ENCODE data around the gene SRR.

The SRR gene

DNA sequence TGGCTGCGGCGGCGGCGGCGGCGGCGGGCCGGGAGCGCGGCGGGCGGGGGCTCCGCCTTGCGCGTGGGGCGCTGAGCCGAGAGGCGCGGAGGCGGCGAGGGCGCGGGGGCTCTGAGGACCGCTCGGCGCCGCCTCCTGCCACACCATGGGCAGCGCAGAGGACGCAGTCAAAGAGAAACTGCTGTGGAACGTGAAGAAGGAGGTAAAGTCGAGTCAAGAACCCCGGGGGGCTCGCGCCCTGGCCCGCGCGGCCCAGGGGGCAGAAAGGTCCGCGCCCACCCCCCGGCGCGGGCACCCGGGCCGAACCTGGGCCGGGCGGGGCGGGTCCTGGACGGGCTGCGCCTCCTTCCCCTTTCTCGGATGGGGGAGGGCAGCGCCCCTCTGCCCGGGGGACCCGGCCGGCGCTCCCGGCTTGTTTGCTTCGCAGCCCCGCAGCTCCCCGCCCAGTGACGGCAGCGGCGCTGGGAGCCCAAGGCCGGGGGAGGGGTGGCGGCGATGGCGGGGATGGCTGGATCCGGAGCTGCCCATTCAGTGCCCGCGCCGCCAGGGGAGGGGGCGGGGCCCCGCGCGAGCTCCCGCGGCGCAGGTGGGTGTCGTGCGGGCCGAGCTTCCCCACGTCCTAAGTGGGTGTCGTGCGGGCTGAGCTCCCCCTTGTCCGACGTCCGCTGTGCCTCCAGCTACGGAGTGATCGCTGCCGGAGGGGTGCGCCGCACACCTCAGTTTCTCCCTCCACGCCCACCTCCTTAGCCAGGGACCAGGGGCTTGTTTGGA is 34.0 kb downstream of the SRR start:
- peak overlapping the region; percentile 68 for H3K27ac ChIP-seq
- DNase-seq (ENCODE audit: low read depth, low spot score), result no peak

DNA sequence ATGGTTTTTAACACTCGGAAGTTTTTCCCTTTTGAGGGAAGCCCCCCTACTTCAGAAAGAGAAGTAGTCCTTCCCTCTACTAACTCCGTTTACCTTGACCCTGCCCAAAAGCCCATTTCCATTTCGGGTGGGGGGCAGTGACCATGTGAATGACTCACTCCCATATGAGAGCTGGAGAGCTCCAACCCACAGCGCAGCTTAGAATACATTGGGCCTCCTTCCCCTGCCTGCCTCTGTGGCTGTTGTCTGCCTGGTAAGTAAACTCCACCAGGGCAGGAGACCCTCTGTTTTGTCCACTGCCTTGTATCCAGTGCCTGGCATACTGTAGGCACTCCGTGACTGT is 34.5 kb downstream of the SRR start:
- no peak for DNase-seq (ENCODE audit: low read depth, low spot score)
- peak overlapping the region; percentile 68 for H3K27ac ChIP-seq

DNA sequence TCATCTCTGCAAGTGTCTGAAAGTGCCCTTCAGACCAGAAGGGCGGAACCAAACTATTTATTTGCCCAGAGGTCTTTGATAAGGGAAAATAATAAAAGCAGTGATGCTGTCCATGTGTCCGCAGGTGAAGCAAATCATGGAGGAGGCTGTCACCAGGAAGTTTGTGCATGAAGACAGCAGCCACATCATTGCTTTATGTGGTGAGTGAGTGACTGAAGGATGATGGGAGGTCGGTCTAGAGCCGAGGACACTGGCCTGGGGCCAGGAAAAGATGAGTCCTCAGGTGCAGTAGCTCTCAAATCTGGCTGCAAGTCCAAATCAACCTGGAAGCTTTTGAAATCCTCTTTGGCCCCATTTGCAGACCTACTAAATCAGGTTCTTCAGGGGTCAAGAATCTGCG is 39.7 kb downstream of the SRR start:
- H3K27ac ChIP-seq, result no peak overlapping the region
- DNase-seq (ENCODE audit: low read depth, low spot score), result no peak

DNA sequence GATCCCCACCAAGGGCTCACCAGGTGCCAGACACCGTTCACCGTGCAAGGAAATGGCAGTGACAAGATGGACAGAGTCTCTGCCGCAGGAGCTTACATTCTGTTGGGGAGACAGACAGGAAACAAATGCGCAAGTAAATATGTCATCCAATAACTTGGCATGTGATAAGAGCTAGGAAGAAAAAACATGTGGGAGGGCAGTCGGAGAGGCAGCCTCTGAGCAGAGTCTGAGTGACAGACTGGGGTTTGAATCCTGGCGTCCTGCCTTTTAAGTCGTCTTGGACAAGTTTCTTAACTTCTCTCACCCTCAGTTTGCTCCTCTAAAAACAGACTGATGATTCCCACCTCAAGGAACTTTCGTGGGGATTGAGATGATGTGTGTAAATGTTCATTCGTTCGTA is 40.8 kb downstream of the SRR start:
- H3K27ac ChIP-seq, result no peak overlapping the region
- no peak for DNase-seq (ENCODE audit: low read depth, low spot score)

DNA sequence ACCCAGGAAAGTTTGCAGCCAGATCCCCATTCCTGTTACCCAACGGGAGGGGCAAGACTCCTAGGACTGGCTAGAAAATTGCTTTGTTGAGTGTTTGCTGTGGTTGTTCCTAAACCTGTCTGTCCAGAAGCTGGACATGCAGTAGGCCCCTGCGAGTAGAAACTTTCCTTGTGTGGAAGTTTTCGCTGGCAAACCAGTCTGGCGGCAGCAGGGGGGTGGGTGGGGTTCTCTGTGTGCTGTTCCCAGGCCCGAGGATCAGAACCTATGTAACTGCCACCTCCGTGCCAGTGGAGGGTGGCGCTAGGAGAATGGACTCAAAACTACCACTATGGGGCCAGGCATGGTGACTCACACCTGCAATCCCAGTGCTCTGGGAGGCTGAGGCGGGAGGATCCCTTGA is 42.7 kb downstream of the SRR start:
- DNase-seq (ENCODE audit: low read depth, low spot score), result no peak
- H3K27ac ChIP-seq, result peak overlapping the region; percentile 48

DNA sequence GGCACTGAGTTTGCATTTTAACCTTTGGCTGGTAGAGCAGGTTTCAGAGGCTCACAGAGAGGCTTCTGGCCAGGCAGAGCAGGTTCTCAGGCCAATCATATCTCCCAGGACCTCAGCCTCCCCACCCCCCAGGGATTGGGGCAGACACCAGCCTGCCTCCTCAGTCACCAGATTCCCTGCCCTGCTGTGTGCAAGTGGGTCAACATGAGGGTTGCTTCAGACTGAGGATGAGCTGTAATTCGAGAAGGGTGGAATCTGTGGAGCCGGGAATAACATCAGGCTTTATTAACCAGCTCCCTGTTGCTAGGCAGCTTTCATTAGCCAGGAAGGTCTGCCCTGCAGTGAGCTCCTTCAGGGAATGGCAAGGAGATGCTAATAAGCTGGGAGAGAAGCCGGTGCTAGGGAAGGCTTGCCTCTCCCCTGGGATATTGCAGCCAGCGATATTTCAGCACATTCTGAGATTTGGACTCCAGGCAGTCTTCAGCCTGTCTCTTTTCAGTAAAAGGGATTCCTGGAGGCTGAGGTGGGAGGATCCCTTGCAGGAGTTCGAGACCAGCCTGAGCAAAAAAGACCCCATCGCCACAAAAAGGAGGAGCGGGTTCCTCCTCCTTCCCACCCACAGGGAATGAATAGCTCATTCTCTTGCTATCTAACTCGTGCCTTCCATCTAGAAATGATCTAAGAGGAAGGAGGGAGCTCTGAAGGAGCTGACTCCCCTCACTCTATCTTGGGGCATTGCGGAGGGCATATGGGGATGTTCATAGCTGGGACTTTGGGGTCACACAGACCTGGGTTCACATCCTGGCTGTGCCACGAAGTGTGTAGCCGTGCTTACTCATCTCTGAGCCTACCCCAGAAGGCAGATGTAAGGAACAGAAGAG is 44.3 kb downstream of the SRR start:
- H3K27ac ChIP-seq, result no peak overlapping the region
- peak; percentile 36 for DNase-seq (ENCODE audit: low read depth, low spot score)

DNA sequence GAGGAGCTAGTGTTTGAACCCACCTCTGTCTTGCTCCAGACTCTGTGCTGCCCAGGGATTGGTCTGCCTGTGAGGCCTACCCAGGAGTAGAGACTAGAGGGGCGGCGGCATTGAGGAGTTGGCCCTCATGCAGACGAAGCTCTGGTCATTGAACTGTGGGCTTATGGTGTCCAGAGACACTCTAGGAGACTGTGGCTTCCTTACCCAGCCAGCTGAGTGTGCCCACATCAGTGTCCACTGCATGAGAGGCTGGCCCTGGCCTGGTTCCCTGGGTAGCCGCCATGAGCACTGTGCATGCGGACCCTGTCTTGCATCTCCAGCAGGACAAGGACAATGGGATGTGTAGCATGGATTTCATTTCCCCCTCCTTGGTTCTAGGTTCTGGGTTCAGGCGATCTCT is 47.5 kb downstream of the SRR start:
- no peak for DNase-seq (ENCODE audit: low read depth, low spot score)
- no peak overlapping the region for H3K27ac ChIP-seq

DNA sequence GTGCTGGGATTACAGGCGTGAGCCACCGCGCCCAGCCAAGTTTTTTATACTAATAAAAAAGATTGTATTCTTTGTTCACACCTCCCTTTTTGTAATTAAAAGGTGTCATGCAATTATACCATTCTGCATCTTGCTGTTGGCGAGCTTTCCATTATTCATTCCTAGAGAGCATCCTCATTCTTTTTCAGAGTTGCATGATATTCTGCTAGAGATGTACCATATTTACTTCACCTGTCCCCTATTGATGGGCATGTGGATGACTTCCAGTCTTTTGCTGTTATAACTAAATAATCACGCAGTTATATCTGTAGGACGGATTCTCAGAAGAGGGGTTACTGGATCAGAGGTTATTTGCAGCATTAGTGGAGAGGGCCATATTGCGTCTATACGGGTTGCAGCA is 50.6 kb downstream of the SRR start:
- H3K27ac ChIP-seq, result no peak overlapping the region
- no peak for DNase-seq (ENCODE audit: low read depth, low spot score)

DNA sequence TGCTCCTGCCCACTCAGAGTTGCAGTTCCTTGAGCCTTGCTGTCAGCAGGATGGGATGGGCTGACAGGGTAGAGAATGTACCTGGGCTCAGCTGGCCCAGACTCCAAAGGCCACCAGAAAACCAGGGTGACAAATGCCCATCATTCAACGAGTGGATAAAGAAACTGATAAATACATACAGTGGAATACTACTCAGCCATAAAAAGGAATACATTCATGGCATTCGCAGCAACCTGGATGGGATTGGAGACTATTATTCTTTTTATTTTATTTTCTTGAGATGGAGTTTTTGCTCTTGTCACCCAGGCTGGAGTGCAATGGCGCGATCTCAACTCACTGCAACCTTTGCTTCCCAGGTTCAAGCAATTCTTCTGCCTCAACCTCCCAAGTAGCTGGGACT is 53.5 kb downstream of the SRR start:
- DNase-seq (ENCODE audit: low read depth, low spot score), result no peak
- no peak overlapping the region for H3K27ac ChIP-seq

DNA sequence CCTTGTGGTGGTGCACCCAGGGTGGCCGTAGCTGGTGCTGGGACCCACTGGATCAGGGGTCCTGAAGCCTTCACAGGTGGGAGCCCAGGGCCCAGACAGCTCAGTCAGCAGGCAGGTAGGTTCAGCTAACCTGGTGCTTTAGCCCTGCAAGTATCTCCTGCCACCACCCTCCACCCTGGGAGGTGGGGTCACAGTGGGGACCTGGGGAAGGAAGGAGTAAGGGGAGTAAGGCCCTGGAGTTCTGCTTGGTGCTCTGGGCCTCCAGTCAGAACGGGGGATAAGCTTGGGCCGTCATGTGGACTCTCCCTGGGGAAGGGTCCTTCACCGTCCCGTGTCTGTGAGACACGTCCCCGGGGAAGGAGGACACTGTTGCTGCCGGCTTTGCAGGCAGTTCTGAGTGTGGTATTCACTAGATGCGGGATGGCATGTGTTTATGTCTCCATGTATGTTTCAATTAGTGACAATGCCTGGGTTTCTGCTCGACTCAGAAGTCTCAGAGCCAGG is 54.2 kb downstream of the SRR start:
- H3K27ac ChIP-seq, result no peak overlapping the region
- no peak for DNase-seq (ENCODE audit: low read depth, low spot score)

DNA sequence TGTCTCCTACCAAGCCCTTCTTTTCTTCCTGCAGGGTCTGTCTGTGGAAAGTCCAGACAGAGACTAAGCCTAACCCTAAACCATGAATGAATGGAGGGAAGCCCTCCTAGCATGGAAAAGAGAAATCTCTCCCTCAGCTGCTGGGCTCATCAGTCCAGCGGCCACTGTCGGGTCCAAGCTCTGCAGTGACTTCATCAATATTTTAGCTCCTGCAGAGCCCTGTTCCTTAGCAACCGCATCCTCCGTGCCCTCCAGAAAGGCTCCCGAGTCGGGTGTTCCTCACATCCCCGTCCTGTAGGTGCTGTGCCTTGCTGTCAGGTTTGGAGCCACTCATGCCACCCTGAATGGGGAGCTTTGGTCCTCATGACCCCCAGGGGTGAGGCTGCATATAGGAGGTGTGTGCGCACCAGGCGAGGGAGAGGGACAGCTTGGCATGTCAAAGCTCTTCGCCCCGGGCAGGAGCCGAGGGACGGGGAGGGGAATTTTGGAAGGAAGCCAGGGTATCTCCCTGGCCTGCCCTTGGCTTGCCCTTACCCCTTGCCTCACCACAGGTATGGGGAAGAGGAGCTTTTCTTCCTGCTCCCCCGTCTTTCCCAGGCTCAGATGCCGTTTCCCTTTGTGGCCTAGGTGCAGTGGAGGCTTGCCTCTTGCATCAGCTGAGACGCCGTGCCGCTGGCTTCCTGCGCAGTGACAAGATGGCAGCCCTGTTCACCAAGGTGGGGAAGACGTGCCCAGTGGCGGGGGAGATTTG is 57.4 kb downstream of the SRR start:
- DNase-seq (ENCODE audit: low read depth, low spot score), result no peak
- no peak overlapping the region for H3K27ac ChIP-seq

DNA sequence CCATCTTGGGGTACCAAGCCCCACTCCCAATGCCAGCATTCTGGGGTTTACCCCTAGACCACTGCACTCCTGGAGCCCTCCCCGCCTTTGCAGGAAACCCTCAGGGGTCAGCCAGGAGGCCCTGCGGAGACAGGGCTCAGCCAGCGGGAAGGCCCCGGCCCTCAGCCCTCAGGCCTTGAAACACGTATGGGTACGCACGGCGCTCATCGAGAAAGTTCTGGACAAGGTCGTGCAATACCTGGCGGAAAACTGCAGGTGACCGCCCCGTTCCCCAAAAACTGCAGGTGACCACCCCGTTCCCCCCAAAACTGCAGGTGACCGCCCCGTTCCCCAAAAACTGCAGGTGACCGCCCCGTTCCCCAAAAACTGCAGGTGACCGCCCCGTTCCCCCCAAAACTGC is 58.3 kb downstream of the SRR start:
- DNase-seq (ENCODE audit: low read depth, low spot score), result no peak
- H3K27ac ChIP-seq, result no peak overlapping the region

DNA sequence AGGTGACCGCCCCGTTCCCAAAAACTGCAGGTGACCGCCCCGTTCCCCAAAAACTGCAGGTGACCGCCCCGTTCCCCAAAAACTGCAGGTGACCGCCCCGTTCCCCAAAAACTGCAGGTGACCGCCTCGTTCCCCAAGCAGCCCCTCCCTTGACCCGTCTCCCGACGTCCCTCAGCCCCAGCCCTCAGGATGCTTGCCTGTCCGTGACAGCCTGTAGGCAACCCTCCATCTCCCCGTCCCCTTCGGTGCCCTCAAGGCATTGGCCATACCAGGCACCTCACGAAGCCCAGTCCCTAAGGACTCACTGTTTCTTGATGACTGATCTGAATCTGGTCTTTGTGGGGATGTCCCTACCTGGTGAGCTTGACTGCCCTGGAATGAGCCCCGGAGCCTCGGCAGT is 58.7 kb downstream of the SRR start:
- H3K27ac ChIP-seq, result no peak overlapping the region
- no peak for DNase-seq (ENCODE audit: low read depth, low spot score)

DNA sequence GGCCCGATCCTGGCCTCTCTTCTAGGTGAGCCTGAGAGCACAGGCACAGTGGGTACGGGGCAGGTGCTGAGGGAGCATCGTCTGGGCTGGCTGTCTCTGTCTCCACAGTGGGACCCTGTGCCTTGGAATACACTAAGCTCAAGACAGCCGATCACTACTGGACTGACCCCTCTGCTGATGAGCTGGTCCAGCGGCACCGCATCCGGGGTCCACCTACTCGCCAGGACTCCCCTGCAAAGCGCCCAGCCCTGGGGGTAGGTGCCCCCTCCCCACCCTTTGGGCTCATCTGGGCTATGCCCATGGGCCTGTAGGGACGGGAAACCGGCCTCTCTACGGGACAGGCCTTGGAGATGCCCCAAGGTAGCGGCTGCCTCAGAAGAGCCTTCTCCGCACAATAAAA is 59.1 kb downstream of the SRR start:
- no peak overlapping the region for H3K27ac ChIP-seq
- DNase-seq (ENCODE audit: low read depth, low spot score), result no peak

DNA sequence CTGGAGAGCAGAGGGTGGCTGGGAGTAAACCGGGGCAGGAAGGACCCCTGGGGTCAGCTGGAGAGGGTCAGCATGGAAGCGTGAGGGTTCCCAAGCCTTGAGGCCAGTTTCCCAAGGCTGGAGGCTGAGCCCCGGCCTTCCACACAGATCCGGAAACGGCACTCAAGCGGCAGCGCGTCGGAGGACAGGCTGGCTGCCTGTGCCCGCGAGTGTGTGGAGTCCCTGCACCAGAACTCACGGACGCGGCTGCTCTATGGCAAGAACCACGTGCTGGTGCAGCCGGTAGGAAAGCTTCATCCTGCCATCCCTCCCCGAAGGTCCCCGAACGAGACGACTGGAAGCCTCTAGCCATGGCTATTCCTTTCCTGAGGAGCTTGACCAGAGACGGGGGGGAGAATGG is 59.6 kb downstream of the SRR start:
- H3K27ac ChIP-seq, result no peak overlapping the region
- DNase-seq (ENCODE audit: low read depth, low spot score), result no peak

DNA sequence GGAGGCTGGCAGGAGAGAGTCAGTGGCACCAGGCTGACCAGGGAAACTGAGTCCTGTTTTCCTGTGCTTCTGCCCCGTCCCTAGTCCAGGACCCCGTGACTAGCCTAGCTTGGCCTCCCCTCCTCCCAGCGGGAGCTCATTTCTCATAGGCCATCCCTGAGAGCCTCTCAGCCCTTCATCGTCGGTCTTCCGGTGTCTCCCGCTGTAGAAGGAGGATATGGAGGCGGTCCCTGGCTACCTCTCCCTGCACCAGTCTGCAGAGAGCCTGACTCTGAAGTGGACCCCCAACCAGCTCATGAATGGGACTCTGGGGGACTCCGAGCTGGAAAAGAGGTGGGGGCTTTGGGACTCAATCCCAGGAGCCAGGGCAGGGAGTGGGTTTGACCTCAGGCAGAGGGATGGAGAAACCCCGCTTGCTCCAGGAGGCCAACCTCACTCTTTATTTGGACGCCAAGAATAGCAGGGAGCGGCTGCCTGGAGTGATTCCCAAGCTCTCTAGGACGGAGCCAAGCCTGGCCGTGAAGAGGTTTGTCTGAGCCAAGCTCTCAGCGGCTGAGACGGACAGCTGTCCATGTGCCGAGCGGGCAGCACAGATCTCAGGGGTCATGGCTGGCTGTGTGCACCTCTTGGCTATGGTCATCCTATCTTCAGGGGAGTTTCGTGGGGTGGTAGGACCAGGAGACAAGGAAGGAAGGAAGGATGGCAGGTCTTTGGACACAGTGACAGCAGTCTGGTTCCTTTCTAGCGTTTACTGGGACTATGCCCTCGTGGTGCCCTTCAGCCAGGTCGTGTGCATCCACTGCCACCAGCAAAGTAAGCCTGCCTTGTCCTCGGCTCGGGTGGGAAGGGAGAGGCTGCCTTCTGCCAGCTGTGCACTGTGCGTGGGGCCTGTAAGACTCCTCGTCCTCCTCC is 60.4 kb downstream of the SRR start:
- no peak for DNase-seq (ENCODE audit: low read depth, low spot score)

DNA sequence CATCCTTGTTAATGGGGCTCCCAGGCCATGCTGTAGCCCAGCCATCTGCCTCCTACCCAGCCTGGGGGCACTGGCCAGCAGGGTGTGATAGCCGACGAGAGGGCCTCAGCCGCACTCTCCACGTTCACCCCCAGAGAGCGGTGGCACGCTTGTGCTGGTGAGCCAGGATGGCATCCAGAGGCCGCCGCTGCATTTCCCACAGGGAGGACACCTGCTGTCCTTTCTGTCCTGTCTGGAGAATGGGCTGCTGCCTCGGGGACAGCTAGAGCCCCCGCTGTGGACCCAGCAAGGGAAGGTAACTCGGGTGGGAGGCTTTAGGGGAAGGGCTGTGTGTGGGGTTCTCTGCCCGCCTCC is 61.0 kb downstream of the SRR start:
- H3K27ac ChIP-seq, result no peak overlapping the region
- DNase-seq (ENCODE audit: low read depth, low spot score), result no peak

More for the DNA sequence above, 60.4 kb downstream of the SRR start:
- no peak overlapping the region for H3K27ac ChIP-seq

DNA sequence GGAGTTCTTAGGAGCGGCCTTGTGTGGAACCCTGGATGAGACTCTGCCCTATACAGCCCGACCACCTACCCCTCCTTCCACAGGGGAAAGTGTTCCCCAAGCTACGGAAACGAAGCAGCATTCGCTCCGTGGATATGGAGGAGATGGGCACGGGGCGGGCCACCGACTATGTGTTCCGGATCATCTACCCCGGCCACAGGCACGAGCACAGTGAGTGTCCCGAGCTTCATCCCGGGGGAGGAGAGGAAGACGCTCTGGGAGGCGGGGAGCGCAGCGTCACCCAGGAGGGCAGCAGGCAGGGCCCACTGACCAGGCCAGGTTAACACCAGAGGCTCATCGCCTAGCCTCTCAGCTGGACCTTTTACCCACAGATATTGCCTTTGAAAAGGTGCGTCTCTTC is 61.4 kb downstream of the SRR start:
- no peak overlapping the region for H3K27ac ChIP-seq
- DNase-seq (ENCODE audit: low read depth, low spot score), result no peak

DNA sequence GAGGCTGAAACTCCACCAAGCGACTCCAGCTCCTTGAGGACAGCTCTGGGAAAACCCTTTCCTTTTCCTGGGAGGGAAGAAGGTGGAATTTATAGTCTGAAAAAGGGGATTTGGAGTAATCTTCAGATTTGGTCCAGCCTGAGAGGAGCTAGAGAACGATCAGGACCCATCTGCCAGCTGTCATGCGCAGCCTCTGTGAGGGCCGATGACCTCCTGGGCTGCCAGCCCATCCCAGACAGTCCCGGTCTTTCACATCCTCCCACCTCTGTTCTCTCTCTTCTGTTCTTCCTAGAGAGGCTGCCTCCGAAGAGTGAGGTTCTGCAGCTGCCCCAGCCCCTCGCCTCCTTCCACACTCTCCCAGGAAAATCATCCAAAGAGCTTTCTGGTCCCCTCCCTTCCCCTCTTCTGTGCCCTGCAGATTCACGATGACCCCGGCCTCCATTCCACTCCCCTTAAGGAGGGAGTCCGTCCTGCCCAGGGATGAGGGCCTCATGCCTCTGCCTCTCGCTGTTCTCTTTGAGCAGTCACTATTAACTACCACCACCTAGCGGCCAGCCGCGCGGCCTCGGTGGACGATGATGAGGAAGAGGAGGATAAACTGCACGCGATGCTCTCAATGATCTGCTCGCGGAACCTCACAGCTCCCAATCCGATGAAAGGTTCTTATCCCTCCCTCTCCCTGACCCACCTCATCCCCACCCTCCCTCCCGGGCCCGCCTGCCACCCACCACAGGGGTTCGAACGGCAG is 63.2 kb downstream of the SRR start:
- DNase-seq (ENCODE audit: low read depth, low spot score), result no peak
- no peak overlapping the region for H3K27ac ChIP-seq

Measured in epithelial cell of prostate (primary cell).